MM.1S (cell line): Measurements from ENCODE around the gene AOC2.
"Not testable (repeated sequence)": the region's sequence is repeated elsewhere in the genome, so short reads cannot be mapped to it uniquely, and the experiment has no call there.

Source experiments
- DNase-seq: peaks from one replicate; pipeline ENCODE4 v3.0.0-alpha.2; 2015
- H2AFZ ChIP-seq: fragments of 300-600 bp; sonication (generic); 2 replicates; pipeline ENCODE4 v1.6.0; 2016; ENCODE audit warnings: antibody characterized with exemption, low read length
- H3F3A ChIP-seq: fragments of 300-600 bp; sonication (generic); 2 replicates; pipeline ENCODE4 v1.6.1; 2016; ENCODE audit warnings: mild to moderate bottlenecking, antibody characterized with exemption, low read length, moderate library complexity, mixed read lengths; ENCODE audit not compliant: insufficient read depth
- H3K27ac ChIP-seq: fragments of 300-600 bp; sonication (generic); 2 replicates; pipeline ENCODE4 v1.5.1; 2016; ENCODE audit warnings: mild to moderate bottlenecking, low read length
- H3K27me3 ChIP-seq: fragments of 300-600 bp; sonication (generic); replicated peaks from 2 replicates; pipeline ENCODE4 v1.6.0; 2016; ENCODE audit warnings: low read length; ENCODE audit not compliant: insufficient read depth
- H3K36me3 ChIP-seq: fragments of 300-600 bp; sonication (generic); replicated peaks from 2 replicates; pipeline ENCODE4 v1.6.1; 2016; ENCODE audit warnings: mild to moderate bottlenecking, low read length, mixed read lengths; ENCODE audit not compliant: insufficient read depth
- H3K4me1 ChIP-seq: fragments of 300-600 bp; sonication (generic); 2 replicates; pipeline ENCODE4 v1.6.1; 2016; ENCODE audit warnings: low read length, mixed read lengths
- H3K4me2 ChIP-seq: fragments of 300-600 bp; sonication (generic); 2 replicates; pipeline ENCODE4 v1.6.0; 2016; ENCODE audit warnings: low read depth, low read length
- H3K4me3 ChIP-seq: fragments of 300-600 bp; sonication (generic); 2 replicates; pipeline ENCODE4 v1.5.1; 2016; ENCODE audit warnings: low read length, mixed read lengths
- H3K79me2 ChIP-seq: fragments of 300-600 bp; sonication (generic); 2 replicates; pipeline ENCODE4 v1.6.1; 2016; ENCODE audit warnings: mixed run types, low read length, mixed read lengths
- H3K9ac ChIP-seq: fragments of 300-600 bp; sonication (generic); 2 replicates; pipeline ENCODE4 v1.6.1; 2016; ENCODE audit warnings: low read length, mixed read lengths
- H3K9me2 ChIP-seq: fragments of 300-600 bp; sonication (generic); replicated peaks from 2 replicates; pipeline ENCODE4 v1.6.1; 2016; ENCODE audit warnings: mild to moderate bottlenecking, low read length, mixed read lengths; ENCODE audit not compliant: insufficient read depth
- H3K9me3 ChIP-seq: fragments of 300-600 bp; sonication (generic); replicated peaks from 2 replicates; pipeline ENCODE4 v1.6.1; 2016; ENCODE audit warnings: mild to moderate bottlenecking, low read length, mixed read lengths; ENCODE audit not compliant: insufficient read depth
- H4K20me1 ChIP-seq: fragments of 300-600 bp; sonication (generic); 2 replicates; pipeline ENCODE4 v1.6.1; 2016; ENCODE audit warnings: mild to moderate bottlenecking, low read length, moderate library complexity, mixed read lengths; ENCODE audit not compliant: insufficient read depth
- CTCF ChIP-seq: fragments of 300-600 bp; sonication (generic); IDR thresholded peaks from 2 replicates; pipeline ENCODE4 v1.5.1; 2016; ENCODE audit warnings: antibody characterized with exemption, low read length, mixed read lengths
- EZH2 ChIP-seq: fragments of 300-600 bp; sonication (generic); optimal IDR thresholded peaks from 2 replicates; pipeline ENCODE3; 2017; ENCODE audit warnings: low read depth, mild to moderate bottlenecking, antibody characterized with exemption, low read length, mixed read lengths
- EZH2phosphoT487 ChIP-seq: fragments of 300-600 bp; sonication (generic); IDR thresholded peaks from 2 replicates; pipeline ENCODE4 v1.6.1; 2018; ENCODE audit warnings: antibody characterized with exemption, low read length

The AOC2 gene

DNA sequence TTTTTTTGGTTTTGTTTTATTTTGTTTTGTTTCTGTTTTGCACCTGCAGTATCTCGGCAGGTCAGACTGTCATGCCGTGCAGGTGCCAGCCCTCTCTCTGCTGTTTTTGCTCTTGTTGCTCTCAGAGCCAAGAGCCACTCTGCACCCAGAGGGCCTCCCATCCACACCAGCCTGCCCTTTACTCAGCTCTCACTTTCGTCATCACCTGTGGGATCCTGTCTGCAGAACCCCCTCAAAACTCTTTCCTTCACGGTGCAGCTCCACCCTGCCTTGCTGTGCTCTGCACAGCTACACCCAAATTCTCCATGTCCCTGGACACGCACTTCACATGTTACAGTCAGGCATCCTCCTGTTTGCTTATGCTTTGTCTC is 9.2 kb downstream of the AOC2 start:
- peaks cover 33% of the 10 kb centered on the region for H3K4me1 ChIP-seq
- H3K9me3 ChIP-seq: no peaks in the 10 kb centered on the region
- no peaks in the 10 kb centered on the region for H3K27me3 ChIP-seq
- peak overlapping the region; percentile 15; the same call in 1 of the 2 replicates for H3K4me3 ChIP-seq
- H3K36me3 ChIP-seq: no peaks in the 10 kb centered on the region
- H3F3A ChIP-seq: peaks cover 18% of the 10 kb centered on the region
- H3K9ac ChIP-seq: peak overlapping the region; percentile 69
- no peaks in the 10 kb centered on the region for H3K9me2 ChIP-seq
- H4K20me1 ChIP-seq: no peaks in the 10 kb centered on the region
- H3K4me2 ChIP-seq: peak overlapping the region; percentile 62
- peak overlapping the region; percentile 69 for H2AFZ ChIP-seq
- no peaks in the 10 kb centered on the region for H3K79me2 ChIP-seq
- TF ChIP-seq CTCF (no peak), EZH2phosphoT487 (no peak), EZH2 (no peak)
- DNase-seq: peak; percentile 87
- peak overlapping the region; percentile 97 for H3K27ac ChIP-seq

DNA sequence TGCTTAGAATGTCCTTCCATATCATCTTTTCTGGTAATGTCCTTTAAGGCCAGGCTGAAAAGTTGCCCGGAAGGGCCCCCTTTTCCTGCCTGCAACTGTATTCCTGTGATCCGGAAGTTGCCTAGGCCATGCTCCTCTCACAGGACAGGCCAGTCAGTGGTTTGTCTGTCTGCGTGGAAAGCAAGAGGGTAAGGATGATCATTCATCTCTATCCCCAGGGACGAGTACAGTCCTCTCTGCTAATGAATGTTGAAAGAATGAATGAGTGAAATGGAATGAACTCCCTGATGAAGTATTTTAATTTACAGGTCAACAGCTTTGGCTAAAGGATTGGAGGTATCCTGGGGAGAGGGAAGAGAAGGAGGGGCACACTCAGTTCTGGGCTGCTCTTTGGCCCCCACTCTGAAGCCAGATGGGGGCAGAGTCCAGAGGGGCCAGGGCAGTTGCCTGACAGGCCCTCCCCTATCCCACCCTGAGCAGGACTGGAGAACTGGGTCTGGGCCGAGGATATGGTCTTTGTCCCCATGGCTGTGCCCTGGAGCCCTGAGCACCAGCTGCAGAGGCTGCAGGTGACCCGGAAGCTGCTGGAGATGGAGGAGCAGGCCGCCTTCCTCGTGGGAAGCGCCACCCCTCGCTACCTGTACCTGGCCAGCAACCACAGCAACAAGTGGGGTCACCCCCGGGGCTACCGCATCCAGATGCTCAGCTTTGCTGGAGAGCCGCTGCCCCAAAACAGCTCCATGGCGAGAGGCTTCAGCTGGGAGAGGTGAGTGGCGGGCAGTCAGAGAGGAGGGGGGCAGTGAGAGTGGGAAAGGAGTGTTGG is 9.8 kb downstream of the AOC2 start:
- Histone ChIP-seq H3K9me2 (no peaks in the 10 kb centered on the region), H3K36me3 (no peaks in the 10 kb centered on the region), H3K9ac (peak overlapping the region; percentile 69), H3F3A (peaks cover 18% of the 10 kb centered on the region), H4K20me1 (no peaks in the 10 kb centered on the region), H2AFZ (peak overlapping the region; percentile 69), H3K27me3 (no peaks in the 10 kb centered on the region), H3K79me2 (no peaks in the 10 kb centered on the region), H3K9me3 (no peaks in the 10 kb centered on the region), H3K4me3 (peak overlapping the region; percentile 15; the same call in 1 of the 2 replicates), H3K4me1 (peaks cover 30% of the 10 kb centered on the region), H3K27ac (peak overlapping the region; percentile 97), H3K4me2 (peak overlapping the region; percentile 62)
- TF ChIP-seq EZH2phosphoT487 (no peak), CTCF (no peak), EZH2 (no peak)
- DNase-seq: no peak

GRCh38 chr17:42855048-42855596 is 10.7 kb downstream of the AOC2 start:
- H3K4me1 ChIP-seq: peaks cover 23% of the 10 kb centered on the region
- H3K27me3 ChIP-seq: no peaks in the 10 kb centered on the region
- H3K27ac ChIP-seq: no peak overlapping the region
- H3F3A ChIP-seq: peaks cover 18% of the 10 kb centered on the region
- H3K36me3 ChIP-seq: no peaks in the 10 kb centered on the region
- H3K79me2 ChIP-seq: no peaks in the 10 kb centered on the region
- no peaks in the 10 kb centered on the region for H3K9me3 ChIP-seq
- no peak overlapping the region for H2AFZ ChIP-seq
- no peak overlapping the region for H3K9ac ChIP-seq
- TF ChIP-seq CTCF (no peak), EZH2phosphoT487 (no peak), EZH2 (no peak)
- DNase-seq: no peak
- no peak overlapping the region for H3K4me2 ChIP-seq
- no peak overlapping the region for H3K4me3 ChIP-seq
- no peaks in the 10 kb centered on the region for H3K9me2 ChIP-seq
- H4K20me1 ChIP-seq: no peaks in the 10 kb centered on the region

DNA sequence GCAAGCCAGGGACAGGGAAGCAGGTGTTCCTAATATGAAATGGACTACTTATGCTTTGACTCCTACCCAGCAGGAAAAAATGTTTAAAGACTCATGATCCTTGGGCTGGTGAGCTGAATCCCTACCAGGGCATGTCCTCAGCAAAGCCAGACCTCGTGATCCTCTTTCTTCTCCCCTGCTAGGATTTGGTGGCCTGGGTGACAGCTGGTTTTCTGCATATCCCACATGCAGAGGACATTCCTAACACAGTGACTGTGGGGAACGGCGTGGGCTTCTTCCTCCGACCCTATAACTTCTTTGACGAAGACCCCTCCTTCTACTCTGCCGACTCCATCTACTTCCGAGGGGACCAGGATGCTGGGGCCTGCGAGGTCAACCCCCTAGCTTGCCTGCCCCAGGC is 11.7 kb downstream of the AOC2 start:
- H3K79me2 ChIP-seq, H2AFZ ChIP-seq, H3K9ac ChIP-seq, H3K27me3 ChIP-seq, H3K36me3 ChIP-seq, H3K9me2 ChIP-seq, H4K20me1 ChIP-seq, H3K4me3 ChIP-seq, H3K4me2 ChIP-seq, H3K9me3 ChIP-seq, DNase-seq, H3K27ac ChIP-seq: not testable (repeated sequence)
- peaks cover 23% of the 10 kb centered on the region for H3K4me1 ChIP-seq
- peaks cover 18% of the 10 kb centered on the region for H3F3A ChIP-seq

DNA sequence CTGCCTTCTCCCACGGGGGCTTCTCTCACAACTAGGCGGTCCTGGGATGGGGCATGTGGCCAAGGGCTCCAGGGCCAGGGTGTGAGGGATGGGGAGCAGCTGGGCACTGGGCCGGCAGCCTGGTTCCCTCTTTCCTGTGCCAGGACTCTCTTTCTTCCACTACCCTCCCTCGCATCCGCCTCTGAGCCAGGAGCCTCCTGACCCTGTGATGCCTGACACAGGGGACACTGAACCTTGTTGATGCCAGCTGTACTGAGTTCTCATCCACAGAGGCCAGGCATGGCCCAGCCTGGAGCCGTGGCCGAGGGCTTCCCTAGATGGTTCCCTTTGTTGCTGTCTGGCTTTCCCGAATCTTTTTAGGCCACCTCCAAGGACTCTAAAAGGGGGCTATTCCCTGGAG is 12.1 kb downstream of the AOC2 start:
- not testable (repeated sequence) for H3K9ac ChIP-seq, H3K4me3 ChIP-seq, DNase-seq, H3K36me3 ChIP-seq, H4K20me1 ChIP-seq, H3K27me3 ChIP-seq, H3K4me2 ChIP-seq, H3K9me2 ChIP-seq, H3K9me3 ChIP-seq, H3K27ac ChIP-seq, H3K79me2 ChIP-seq, H2AFZ ChIP-seq
- Histone ChIP-seq H3F3A (peaks cover 18% of the 10 kb centered on the region), H3K4me1 (peaks cover 23% of the 10 kb centered on the region)
